Mesothelial cell of epicardium (in vitro differentiated cells): ENCODE results near the gene SIPA1L3. TPM values are rescaled to one million over a fixed set of nuclear protein-coding genes. Genes with fewer than 3 reads are reported as not detected.

ENCODE experiments used
- DNase-seq, 2 experiments: peaks; one replicate each; pipeline ENCODE4 v3.0.0; 2021; ENCODE audit warnings: low spot score in 2 of 2; ENCODE audit not compliant: unreplicated experiment in 2 of 2
- H3K27ac Mint-ChIP-seq: 2 replicates; pipeline ENCODE4 v1.8.0; 2021; ENCODE audit warnings: mixed read lengths
- H3K27me3 Mint-ChIP-seq: 2 replicates; pipeline ENCODE4 v1.8.0; 2021; ENCODE audit warnings: low read depth, mixed read lengths
- H3K36me3 Mint-ChIP-seq: 2 replicates; pipeline ENCODE4 v1.8.0; 2021; ENCODE audit warnings: mixed read lengths
- H3K4me1 Mint-ChIP-seq: 2 replicates; pipeline ENCODE4 v1.8.0; 2021; ENCODE audit warnings: mixed read lengths
- H3K4me3 Mint-ChIP-seq: 2 replicates; pipeline ENCODE4 v1.8.0; 2021; ENCODE audit warnings: mild to moderate bottlenecking, moderate library complexity, mixed read lengths
- H3K9me3 Mint-ChIP-seq: 2 replicates; pipeline ENCODE4 v1.8.0; 2021; ENCODE audit warnings: mixed read lengths
- total RNA-seq: library from RNA; stranded (reverse); gene quantifications from 3 replicates; pipeline ENCODE4 v1.2.1, GENCODE V29; 2021
- TF ChIP-seq, protein P1 (sequence below): fragments of 200-600 bp; sonication (generic); IDR thresholded peaks from one replicate; pipeline ENCODE4 v1.5.0; 2021; ENCODE audit warnings: antibody characterized with exemption; ENCODE audit not compliant: unreplicated experiment

The SIPA1L3 gene
- total RNA-seq, 1 donor from 2014 or later: 58.2 TPM

- Mint-ChIP-seq H3K27me3 (no peaks in the 10 kb centered on the region), H3K4me3 (peak overlapping the region; percentile 34), H3K4me1 (peaks cover 38% of the 10 kb centered on the region), H3K9me3 (no peaks in the 10 kb centered on the region), H3K27ac (peak overlapping the region; percentile 89), H3K36me3 (no peaks in the 10 kb centered on the region)
- TF ChIP-seq, protein P1, sequence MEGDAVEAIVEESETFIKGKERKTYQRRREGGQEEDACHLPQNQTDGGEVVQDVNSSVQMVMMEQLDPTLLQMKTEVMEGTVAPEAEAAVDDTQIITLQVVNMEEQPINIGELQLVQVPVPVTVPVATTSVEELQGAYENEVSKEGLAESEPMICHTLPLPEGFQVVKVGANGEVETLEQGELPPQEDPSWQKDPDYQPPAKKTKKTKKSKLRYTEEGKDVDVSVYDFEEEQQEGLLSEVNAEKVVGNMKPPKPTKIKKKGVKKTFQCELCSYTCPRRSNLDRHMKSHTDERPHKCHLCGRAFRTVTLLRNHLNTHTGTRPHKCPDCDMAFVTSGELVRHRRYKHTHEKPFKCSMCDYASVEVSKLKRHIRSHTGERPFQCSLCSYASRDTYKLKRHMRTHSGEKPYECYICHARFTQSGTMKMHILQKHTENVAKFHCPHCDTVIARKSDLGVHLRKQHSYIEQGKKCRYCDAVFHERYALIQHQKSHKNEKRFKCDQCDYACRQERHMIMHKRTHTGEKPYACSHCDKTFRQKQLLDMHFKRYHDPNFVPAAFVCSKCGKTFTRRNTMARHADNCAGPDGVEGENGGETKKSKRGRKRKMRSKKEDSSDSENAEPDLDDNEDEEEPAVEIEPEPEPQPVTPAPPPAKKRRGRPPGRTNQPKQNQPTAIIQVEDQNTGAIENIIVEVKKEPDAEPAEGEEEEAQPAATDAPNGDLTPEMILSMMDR: no peak
- DNase-seq: no peak
Measured at GRCh38 chr19:38251564-38252051, 344.6 kb downstream of the SIPA1L3 start.

- Mint-ChIP-seq H3K27me3 (no peaks in the 10 kb centered on the region), H3K27ac (peak overlapping the region; percentile 89), H3K4me3 (peak overlapping the region; percentile 15), H3K4me1 (peaks cover 40% of the 10 kb centered on the region), H3K9me3 (no peaks in the 10 kb centered on the region), H3K36me3 (no peaks in the 10 kb centered on the region)
- TF ChIP-seq, protein P1: no peak
- DNase-seq: no peak
Measured at GRCh38 chr19:38252385-38252784, 345.4 kb downstream of the SIPA1L3 start.

DNA sequence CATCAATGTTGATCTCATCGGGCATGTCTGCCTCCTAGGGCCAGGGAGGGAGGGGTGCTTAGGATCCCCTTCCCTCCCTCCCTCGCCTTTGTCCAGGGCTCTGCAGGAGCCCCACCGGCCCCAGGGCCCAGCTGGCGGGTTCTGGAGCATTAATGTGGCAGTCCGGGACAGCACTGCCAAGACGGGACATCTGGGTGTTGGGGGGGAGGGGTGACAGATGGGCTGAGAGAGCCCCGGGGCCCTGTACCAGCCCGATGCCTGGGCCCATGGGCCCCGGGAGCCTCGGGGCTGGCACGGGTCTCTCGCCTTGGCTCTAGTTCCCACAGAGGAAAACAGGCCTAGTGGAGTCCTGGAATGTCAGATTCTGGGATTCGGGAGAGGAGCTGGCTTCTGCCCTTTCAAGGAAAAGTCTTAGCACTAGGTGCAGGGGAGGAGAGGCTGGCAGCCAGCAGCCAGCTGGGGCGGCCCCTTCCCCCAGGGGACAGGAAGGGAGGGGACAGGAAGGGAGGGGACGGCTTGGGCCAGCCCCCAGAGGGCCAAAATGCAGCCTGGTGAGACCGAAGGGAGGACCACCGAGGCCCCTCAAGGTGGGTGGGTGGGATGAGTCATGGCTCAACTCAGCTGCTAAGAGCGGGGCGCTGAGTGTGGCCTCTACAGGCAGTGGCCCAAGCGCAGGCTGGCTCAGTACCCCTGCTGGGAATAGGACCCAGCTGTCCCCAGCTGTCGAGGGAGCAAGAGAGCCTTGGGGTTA is 346.1 kb downstream of the SIPA1L3 start:
- H3K36me3 Mint-ChIP-seq: no peaks in the 10 kb centered on the region
- no peak for DNase-seq
- H3K4me1 Mint-ChIP-seq: peaks cover 40% of the 10 kb centered on the region
- no peaks in the 10 kb centered on the region for H3K27me3 Mint-ChIP-seq
- peak overlapping the region; percentile 22 for H3K4me3 Mint-ChIP-seq
- TF ChIP-seq, protein P1: no peak
- H3K27ac Mint-ChIP-seq: peak overlapping the region; percentile 50
- H3K9me3 Mint-ChIP-seq: no peaks in the 10 kb centered on the region

DNA sequence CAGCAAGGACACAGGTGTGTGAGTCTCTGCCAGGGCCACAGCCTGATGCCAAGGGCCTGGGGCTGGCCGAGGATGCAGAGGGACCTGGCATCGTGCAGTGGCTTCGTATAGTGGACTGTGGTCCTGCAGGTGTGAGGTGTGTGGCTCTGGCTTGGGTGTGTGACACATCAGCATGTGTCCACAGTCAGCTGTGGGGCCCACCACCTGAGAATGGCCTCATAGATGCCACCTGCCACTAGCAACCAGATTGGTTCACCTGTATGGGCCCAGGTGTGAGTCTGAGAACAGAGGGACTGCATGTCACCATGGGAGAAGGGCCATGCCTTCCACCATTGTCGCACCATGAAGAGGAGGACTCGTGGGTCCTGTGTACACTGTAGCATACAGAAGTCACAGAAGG is 346.8 kb downstream of the SIPA1L3 start:
- H3K4me3 Mint-ChIP-seq: no peak overlapping the region

GRCh38 chr19:38255383-38256014 is 348.5 kb downstream of the SIPA1L3 start:
- TF ChIP-seq, protein P1: no peak
- DNase-seq: no peak

More for the DNA sequence above, 346.8 kb downstream of the SIPA1L3 start:
- no peak for DNase-seq
- Mint-ChIP-seq H3K9me3 (no peaks in the 10 kb centered on the region), H3K4me1 (peaks cover 40% of the 10 kb centered on the region), H3K36me3 (no peaks in the 10 kb centered on the region), H3K27ac (peak overlapping the region; percentile 25), H3K27me3 (no peaks in the 10 kb centered on the region)
- TF ChIP-seq, protein P1: no peak

More at GRCh38 chr19:38255383-38256014, 348.5 kb downstream of the SIPA1L3 start:
- H3K36me3 Mint-ChIP-seq: no peaks in the 10 kb centered on the region
- H3K27ac Mint-ChIP-seq: peak overlapping the region; percentile 82
- H3K9me3 Mint-ChIP-seq: no peaks in the 10 kb centered on the region
- peaks cover 40% of the 10 kb centered on the region for H3K4me1 Mint-ChIP-seq
- H3K27me3 Mint-ChIP-seq: no peaks in the 10 kb centered on the region
- peak overlapping the region; percentile 64 for H3K4me3 Mint-ChIP-seq

Other genes with a start within 250 kb of the SIPA1L3 start
- gene ZNF607, start 187.4 kb upstream of the SIPA1L3 start, total RNA-seq: 17.6 to 18.7 TPM (median 17.7 TPM) in 3 replicates
- 13.0 to 18.1 TPM (median 14.4 TPM) in 3 replicates for gene ZNF573, start 127.6 kb upstream of the SIPA1L3 start, total RNA-seq
- gene WDR87, start 614 bp upstream of the SIPA1L3 start, total RNA-seq: 0.16 TPM in 1 of 3 replicates, not detected in the others